GM23338 (cell line): ENCODE data around the gene DEPDC5. TPM values are rescaled to one million over a fixed set of nuclear protein-coding genes. Genes with fewer than 3 reads are reported as not detected.

ENCODE experiments used
- ATAC-seq: fragments of 200-7000 bp; cut with Tn5 transposase; 3 replicates; pipeline ENCODE4 v1.9.1; 2020
- DNase-seq: peaks from one replicate; pipeline ENCODE4 v3.0.0-alpha.2; 2015; ENCODE audit warnings: low spot score
- H2AFZ ChIP-seq: fragments of 200-600 bp; sonication (generic); 2 replicates; pipeline ENCODE4 v1.8.0; 2016; ENCODE audit warnings: antibody characterized with exemption, mild to moderate bottlenecking, moderate library complexity
- H3F3A ChIP-seq: fragments of 200-600 bp; sonication (generic); replicated peaks from 2 replicates; pipeline ENCODE4 v1.8.0; 2017; ENCODE audit warnings: antibody characterized with exemption, mixed run types, low read depth
- H3K27ac ChIP-seq: fragments of 200-600 bp; sonication (generic); 2 replicates; pipeline ENCODE4 v1.6.1; 2016; ENCODE audit warnings: low read depth
- H3K27me3 ChIP-seq: fragments of 200-600 bp; sonication (generic); 2 replicates; pipeline ENCODE4 v1.8.0; 2016; ENCODE audit warnings: mild to moderate bottlenecking, mixed run types, moderate library complexity; ENCODE audit not compliant: insufficient read depth
- H3K36me3 ChIP-seq: fragments of 200-600 bp; sonication (generic); 2 replicates; pipeline ENCODE4 v1.8.0; 2016; ENCODE audit warnings: mild to moderate bottlenecking; ENCODE audit not compliant: insufficient read depth
- H3K4me1 ChIP-seq: fragments of 200-600 bp; sonication (generic); 2 replicates; pipeline ENCODE4 v1.8.0; 2016; ENCODE audit warnings: mild to moderate bottlenecking, moderate library complexity; ENCODE audit not compliant: insufficient read depth
- H3K4me2 ChIP-seq: fragments of 200-600 bp; sonication (generic); 2 replicates; pipeline ENCODE4 v1.7.1; 2017; ENCODE audit warnings: mixed run types
- H3K4me3 ChIP-seq: fragments of 200-600 bp; sonication (generic); 2 replicates; pipeline ENCODE4 v1.6.1; 2016; ENCODE audit warnings: mixed run types
- H3K79me2 ChIP-seq: fragments of 200-600 bp; sonication (generic); replicated peaks from 2 replicates; pipeline ENCODE4 v1.8.0; 2017; ENCODE audit warnings: mild to moderate bottlenecking; ENCODE audit not compliant: insufficient read depth
- H3K9me2 ChIP-seq: fragments of 200-600 bp; sonication (generic); 2 replicates; pipeline ENCODE4 v1.8.0; 2017; ENCODE audit not compliant: insufficient read depth
- H4K20me1 ChIP-seq: fragments of 200-600 bp; sonication (generic); replicated peaks from 2 replicates; pipeline ENCODE4 v1.8.0; 2017; ENCODE audit warnings: mild to moderate bottlenecking; ENCODE audit not compliant: insufficient read depth
- H3K27ac Mint-ChIP-seq: 2 replicates; pipeline ENCODE4 v1.8.0; 2020; ENCODE audit warnings: inconsistent platforms, mild to moderate bottlenecking, moderate library complexity, mixed read lengths
- H3K27me3 Mint-ChIP-seq: 3 replicates; pipeline ENCODE4 v1.8.0; 2022; ENCODE audit warnings: low read depth, mild to moderate bottlenecking, moderate library complexity, mixed read lengths, inconsistent platforms; ENCODE audit not compliant: insufficient read depth, poor library complexity
- H3K36me3 Mint-ChIP-seq: 3 replicates; pipeline ENCODE4 v1.8.0; 2021; ENCODE audit warnings: low read depth, mild to moderate bottlenecking, inconsistent platforms, moderate library complexity, mixed read lengths
- H3K4me1 Mint-ChIP-seq: 3 replicates; pipeline ENCODE4 v1.8.0; 2020; ENCODE audit warnings: mild to moderate bottlenecking, inconsistent platforms, mixed read lengths
- H3K4me3 Mint-ChIP-seq: 3 replicates; pipeline ENCODE4 v1.8.0; 2021; ENCODE audit warnings: moderate library complexity, mild to moderate bottlenecking, inconsistent platforms, mixed read lengths
- H3K9me3 Mint-ChIP-seq: 3 replicates; pipeline ENCODE4 v1.8.0; 2020; ENCODE audit warnings: moderate library complexity, mild to moderate bottlenecking, inconsistent platforms, mixed read lengths
- CREB1 ChIP-seq: fragments of 250-450 bp; sonication (Bioruptor Pico); IDR thresholded peaks from 2 replicates; pipeline ENCODE4 v1.5.0; 2020; ENCODE audit warnings: low read depth, mild to moderate bottlenecking, moderate library complexity
- ETS1 ChIP-seq: IDR thresholded peaks from 2 replicates; pipeline ENCODE4 v1.6.1; 2016; ENCODE audit warnings: antibody characterized with exemption
- JUNB ChIP-seq: IDR thresholded peaks from one replicate; pipeline ENCODE4 v1.6.1; 2016; ENCODE audit warnings: antibody characterized with exemption; ENCODE audit not compliant: unreplicated experiment
- REST ChIP-seq: IDR thresholded peaks from one replicate; pipeline ENCODE4 v1.6.1; 2018; ENCODE audit warnings: antibody characterized with exemption; ENCODE audit not compliant: unreplicated experiment
- STAT1 ChIP-seq: IDR thresholded peaks from one replicate; pipeline ENCODE4 v1.6.1; 2016; ENCODE audit warnings: antibody characterized with exemption; ENCODE audit not compliant: unreplicated experiment
- ZNF331 ChIP-seq: fragments of 250-450 bp; sonication (Bioruptor Pico); IDR thresholded peaks from 2 replicates; pipeline ENCODE4 v1.5.0; 2020; ENCODE audit warnings: low read depth, mild to moderate bottlenecking, moderate library complexity
- ZNF462 ChIP-seq: fragments of 250-450 bp; sonication (Bioruptor Pico); IDR thresholded peaks from 2 replicates; pipeline ENCODE4 v1.5.0; 2020; ENCODE audit warnings: mild to moderate bottlenecking, moderate library complexity
- polyA plus RNA-seq: library from polyadenylated mRNA; unstranded; fragments of >200 nt; fragmentation: Nextera tagmentation; extraction: Ambion mirVana; gene quantifications from 2 replicates; pipeline ENCODE4 v1.2.1, GENCODE V29; 2016
- total RNA-seq: library from RNA; depleted of rRNA; stranded (reverse); fragments of >200 nt; shearing (Covaris generic); gene quantifications from 2 replicates; pipeline ENCODE4 v1.2.3, GENCODE V29; 2014

DEPDC5 gene
- total and polyA plus RNA-seq, 2 experiments from 2014 or later, result 18.7 to 19.7 TPM

GRCh38 chr22:31821572-31821971, 67.8 kb downstream of the DEPDC5 start:
- H3K36me3 Mint-ChIP-seq, result peaks cover 34% of the 10 kb centered on the region
- DNase-seq (no peak), ATAC-seq (no peak)
- no peak overlapping the region for H3K27ac Mint-ChIP-seq
- Histone ChIP-seq H3K4me2 (no peak overlapping the region), H4K20me1 (no peaks in the 10 kb centered on the region; the same call in 1 of the 2 replicates), H3K9me2 (no peaks in the 10 kb centered on the region), H2AFZ (no peak overlapping the region), H3K4me3 (no peak overlapping the region), H3F3A (no peaks in the 10 kb centered on the region), H3K27me3 (no peaks in the 10 kb centered on the region), H3K27ac (no peak overlapping the region), H3K79me2 (no peaks in the 10 kb centered on the region), H3K36me3 (peaks cover 22% of the 10 kb centered on the region; the same call in 1 of the 2 replicates), H3K4me1 (no peaks in the 10 kb centered on the region)
- H3K9me3 Mint-ChIP-seq, result no peaks in the 10 kb centered on the region
- H3K4me1 Mint-ChIP-seq, result no peaks in the 10 kb centered on the region
- H3K4me3 Mint-ChIP-seq, result no peak overlapping the region
- no peak for TF ChIP-seq STAT1
- TF ChIP-seq CREB1 (CRISPR knock-in tag), result no peak
- TF ChIP-seq ZNF331, result no peak
- no peak for TF ChIP-seq ETS1
- TF ChIP-seq ZNF462 (CRISPR knock-in tag), result no peak
- no peak for TF ChIP-seq REST
- no peak for TF ChIP-seq JUNB
- H3K27me3 Mint-ChIP-seq, result no peaks in the 10 kb centered on the region
